H1 (cell line): ENCODE results near the gene CLEC16A. TPM values are rescaled to one million over a fixed set of nuclear protein-coding genes. Genes with fewer than 3 reads are reported as not detected.

Source experiments
- CTCF ChIA-PET: fragments of 300-600 bp; sonication (Branson Sonifier 250); formaldehyde crosslinking; loops from one replicate; lab custom pipeline; 2021; ENCODE audit not compliant: partially characterized antibody; lab: Charles Lee
- POLR2A ChIA-PET: fragments of 300-600 bp; sonication (Branson Sonifier 250); formaldehyde crosslinking; loops from one replicate; lab custom pipeline; 2021; ENCODE audit warnings: inconsistent platforms; ENCODE audit not compliant: partially characterized antibody; lab: Charles Lee
- DNase-seq, 2 experiments: peaks; one replicate each; pipeline versions ENCODE4 v3.0.0 to v3.0.0-alpha.2; 2010 to 2022; ENCODE audit warnings: low spot score in 2 of 2, low read depth in 1 of 2, mixed read lengths in 1 of 2
- FAIRE-seq: peaks from 2 replicates; lab custom pipeline; 2011; peaks lifted over from hg19 to GRCh38; lab: Jason Lieb, UNC
- H2AFZ ChIP-seq: 2 replicates; pipeline ENCODE4 v1.8.1; 2012; ENCODE audit warnings: low read length, inconsistent platforms
- H2AK5ac ChIP-seq: 2 replicates; pipeline ENCODE4 v1.6.1; 2013; ENCODE audit warnings: low read depth, low read length
- H2BK120ac ChIP-seq: replicated peaks from 2 replicates; pipeline ENCODE3; 2013; ENCODE audit warnings: low read depth, low read length, inconsistent platforms
- H2BK12ac ChIP-seq: 2 replicates; pipeline ENCODE4 v1.6.1; 2013; ENCODE audit warnings: low read depth, low read length
- H2BK15ac ChIP-seq: 2 replicates; pipeline ENCODE4 v1.6.1; 2013; ENCODE audit warnings: low read length
- H2BK20ac ChIP-seq: 2 replicates; pipeline ENCODE4 v1.6.1; 2013; ENCODE audit warnings: low read length
- H2BK5ac ChIP-seq: 2 replicates; pipeline ENCODE4 v1.6.1; 2013; ENCODE audit warnings: low read depth, low read length
- H3K14ac ChIP-seq: 2 replicates; pipeline ENCODE4 v1.6.1; 2013; ENCODE audit warnings: inconsistent platforms; ENCODE audit not compliant: insufficient read length
- H3K18ac ChIP-seq: 2 replicates; pipeline ENCODE4 v1.6.1; 2013; ENCODE audit warnings: low read length; ENCODE audit errors: extremely low read depth
- H3K23ac ChIP-seq: 2 replicates; pipeline ENCODE4 v1.6.1; 2013; ENCODE audit warnings: inconsistent platforms; ENCODE audit not compliant: insufficient read length
- H3K23me2 ChIP-seq: 2 replicates; pipeline ENCODE4 v1.6.1; 2013; ENCODE audit warnings: low read depth, low read length
- H3K27ac ChIP-seq: 2 replicates; pipeline ENCODE4 v1.6.1; 2011; ENCODE audit warnings: low read depth, low read length, inconsistent platforms
- H3K27me3 ChIP-seq, 4 experiments: replicated peaks in 1 of 4; 1 replicate in 1 of 4; 2 replicates in 3 of 4; pipeline versions ENCODE4 v1.6.1 to v1.8.1; 2011 to 2013; ENCODE audit warnings: low read length in 3 of 4, mild to moderate bottlenecking in 3 of 4, inconsistent platforms in 2 of 4, mixed read lengths in 2 of 4, moderate library complexity in 1 of 4; ENCODE audit not compliant: control insufficient read depth in 3 of 4, insufficient read depth in 3 of 4; ENCODE audit errors: extremely low read depth in 1 of 4
- H3K36me3 ChIP-seq, 4 experiments: 2 replicates each; pipeline versions ENCODE4 v1.6.1 to v1.8.1; 2011 to 2013; ENCODE audit warnings: mild to moderate bottlenecking in 4 of 4, low read length in 3 of 4, moderate library complexity in 2 of 4, control low read depth in 1 of 4, inconsistent platforms in 1 of 4; ENCODE audit not compliant: insufficient read depth in 4 of 4, control insufficient read depth in 2 of 4
- H3K4ac ChIP-seq: replicated peaks from 2 replicates; pipeline ENCODE3; 2013; ENCODE audit warnings: low read length, low read depth, mixed read lengths, inconsistent platforms; ENCODE audit not compliant: insufficient read length
- H3K4me1 ChIP-seq, 4 experiments: replicated peaks in 1 of 4; 1 replicate in 1 of 4; 2 replicates in 3 of 4; pipeline versions ENCODE4 v1.6.1 to v1.8.1; 2011 to 2013; ENCODE audit warnings: low read length in 3 of 4, inconsistent platforms in 2 of 4, mixed read lengths in 1 of 4; ENCODE audit not compliant: insufficient read depth in 4 of 4, control insufficient read depth in 3 of 4
- H3K4me2 ChIP-seq, 2 experiments: 2 replicates each; pipeline versions ENCODE4 v1.6.1 to v1.8.1; 2011 to 2013; ENCODE audit warnings: low read depth in 2 of 2, low read length in 2 of 2, control low read depth in 1 of 2, inconsistent platforms in 1 of 2, mild to moderate bottlenecking in 1 of 2; ENCODE audit not compliant: insufficient read depth in 1 of 2
- H3K4me3 ChIP-seq, 4 experiments: fragments of 200-600, 300-600 bp in 1 of 4; sonication (generic), shearing (Covaris generic), sonication (Bioruptor Twin) in 1 of 4; 2 replicates each; pipeline versions ENCODE4 v1.5.1 to v1.8.1; 2011 to 2016; ENCODE audit warnings: low read length in 4 of 4, low read depth in 3 of 4, control low read depth in 2 of 4, inconsistent platforms in 2 of 4, mild to moderate bottlenecking in 2 of 4, mixed read lengths in 1 of 4, moderate library complexity in 1 of 4; ENCODE audit not compliant: insufficient read depth in 2 of 4; ENCODE audit errors: extremely low read depth in 1 of 4
- H3K56ac ChIP-seq: replicated peaks from 2 replicates; pipeline ENCODE3; 2013; ENCODE audit warnings: low read depth, mild to moderate bottlenecking, mixed read lengths, low read length, inconsistent platforms; ENCODE audit not compliant: insufficient read length
- H3K79me1 ChIP-seq: 2 replicates; pipeline ENCODE4 v1.6.1; 2013; ENCODE audit warnings: low read depth, low read length, control low read depth
- H3K79me2 ChIP-seq, 2 experiments: 2 replicates each; pipeline versions ENCODE4 v1.6.1 to v1.8.1; 2012 to 2013; ENCODE audit warnings: low read length in 2 of 2, mild to moderate bottlenecking in 2 of 2, inconsistent platforms in 1 of 2; ENCODE audit not compliant: insufficient read depth in 2 of 2, control insufficient read depth in 1 of 2
- H3K9ac ChIP-seq, 4 experiments: replicated peaks in 1 of 4; 1 replicate in 1 of 4; 2 replicates in 3 of 4; pipeline versions ENCODE4 v1.6.1 to v1.8.1; 2011 to 2013; ENCODE audit warnings: low read depth in 3 of 4, low read length in 3 of 4, control low read depth in 2 of 4, mild to moderate bottlenecking in 2 of 4, moderate library complexity in 2 of 4, inconsistent platforms in 1 of 4; ENCODE audit errors: extremely low read depth in 1 of 4
- H3K9me3 ChIP-seq, 2 experiments: 2 replicates each; pipeline versions ENCODE4 v1.6.1 to v1.8.1; 2012 to 2013; ENCODE audit warnings: mild to moderate bottlenecking in 2 of 2, moderate library complexity in 2 of 2, control low read depth in 1 of 2, inconsistent platforms in 1 of 2, low read depth in 1 of 2, low read length in 1 of 2, mixed read lengths in 1 of 2; ENCODE audit not compliant: insufficient read depth in 2 of 2
- H4K20me1 ChIP-seq, 2 experiments: replicated peaks in 1 of 2; 2 replicates each; pipeline versions ENCODE3 to v1.8.1; 2011 to 2013; ENCODE audit warnings: inconsistent platforms in 2 of 2, low read length in 2 of 2, mild to moderate bottlenecking in 1 of 2; ENCODE audit not compliant: insufficient read depth in 2 of 2, control insufficient read depth in 1 of 2
- H4K5ac ChIP-seq: 2 replicates; pipeline ENCODE4 v1.6.1; 2013; ENCODE audit warnings: low read length, low read depth, mixed read lengths, inconsistent platforms; ENCODE audit not compliant: insufficient read length
- H4K8ac ChIP-seq: 2 replicates; pipeline ENCODE4 v1.8.0; 2013; ENCODE audit warnings: mild to moderate bottlenecking, moderate library complexity, low read length, inconsistent platforms; ENCODE audit not compliant: insufficient read depth; ENCODE audit errors: extremely low read depth
- H4K91ac ChIP-seq: replicated peaks from 2 replicates; pipeline ENCODE3; 2013; ENCODE audit warnings: low read length, mixed read lengths, inconsistent platforms; ENCODE audit not compliant: insufficient read length
- BACH1 ChIP-seq: IDR thresholded peaks from 2 replicates; pipeline ENCODE4 v1.6.1; 2012; ENCODE audit warnings: low read length, improper control_type of control experiment
- SIN3A ChIP-seq, 2 experiments: IDR thresholded peaks in 1 of 2; conservative IDR thresholded peaks in 1 of 2; 2 replicates each; pipeline ENCODE4 v1.6.1; 2011 to 2012; ENCODE audit warnings: low read length in 2 of 2, improper control_type of control experiment in 1 of 2, low read depth in 1 of 2, mild to moderate bottlenecking in 1 of 2
- WGBS, 2 experiments: shearing (Covaris generic) in 1 of 2; methylation state at CpG; one replicate each; pipeline versions ENCODE4 v1.1.6 to v1.1.7; 2013 to 2015; ENCODE audit warnings: low lambda C conversion rate in 2 of 2, mixed read lengths in 2 of 2, inconsistent platforms in 1 of 2, low coverage in 1 of 2, missing lambda C conversion rate in 1 of 2; ENCODE audit not compliant: insufficient replicate concordance in 2 of 2, insufficient coverage in 1 of 2, insufficient read length in 1 of 2; ENCODE audit errors: extremely low coverage in 1 of 2, missing lambda C conversion rate in 1 of 2; 5-methylcytosine and 5-hydroxymethylcytosine counted together
- polyA plus RNA-seq, 7 experiments: library from polyadenylated mRNA; depleted of rRNA in 3 of 7; stranded (reverse) in 5 of 7; unstranded in 2 of 7; fragments of >200 nt in 5 of 7; fragments of 200-250 nt in 2 of 7; gene quantifications; 1 replicate in 5 of 7; 2 replicates in 1 of 7; 4 replicates in 1 of 7; pipeline versions ENCODE4 v1.2.1 to v1.2.3, GENCODE V29; 2011 to 2013; ENCODE audit warnings: missing spikeins in 2 of 7, mixed read lengths in 2 of 7
- total RNA-seq: library from RNA; stranded (reverse); fragmentation: NEBNext Ultra II Directional; extraction: Animal tissue kit (Norgen Biotek cat#: 25700); gene quantifications from 2 replicates; pipeline ENCODE4 v1.2.1, GENCODE V29; 2021

The CLEC16A gene
- total and polyA plus RNA-seq, 2 of the 8 experiments (the other 6 are each of a cell fraction or from before 2014, with no cell fraction given): 7.6 to 19.3 TPM

DNA sequence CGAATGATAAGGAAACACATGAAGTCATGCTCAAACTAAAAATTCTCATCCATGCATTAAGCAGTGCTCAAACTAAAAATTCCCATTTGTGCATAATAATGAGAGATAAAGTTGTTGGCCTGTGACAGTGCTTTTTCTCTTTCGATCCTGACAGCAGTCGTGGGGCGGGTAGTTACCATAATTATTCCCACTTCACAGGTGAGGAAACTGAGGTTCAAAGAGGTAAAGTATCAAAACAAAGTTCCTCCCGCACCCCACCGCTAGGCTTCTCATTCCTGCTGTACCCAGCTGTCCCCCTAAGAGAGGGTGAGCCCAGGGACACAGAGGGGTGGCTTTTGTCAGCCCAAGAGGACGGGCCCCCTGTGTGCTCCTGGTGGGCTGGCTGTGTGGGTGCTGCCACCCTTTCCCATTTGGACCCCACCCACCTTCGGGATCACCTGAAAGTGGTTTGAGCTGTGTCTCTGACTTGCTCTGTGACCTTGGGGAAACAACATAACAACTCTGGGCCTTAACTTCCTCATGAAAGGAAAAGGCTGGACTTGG, 92.6 kb downstream of the CLEC16A start:
- H3K36me3 ChIP-seq: peaks cover 0 to 4% (median 2%) of the 10 kb centered on the region in 4 experiments; a peak in 2 of 8 replicates
- FAIRE-seq (no peak), DNase-seq (no peak)
- no peak overlapping the region for H2AK5ac ChIP-seq
- no peak overlapping the region for H3K4me2 ChIP-seq
- H2BK20ac ChIP-seq: no peak overlapping the region
- H3K9me3 ChIP-seq: no peaks in the 10 kb centered on the region
- no peak overlapping the region for H2BK120ac ChIP-seq
- no peaks in the 10 kb centered on the region for H3K27me3 ChIP-seq
- no peak overlapping the region for H2BK15ac ChIP-seq
- no peak overlapping the region for H2BK12ac ChIP-seq
- CTCF ChIA-PET: no interaction called here
- no peak overlapping the region for H2BK5ac ChIP-seq
- H3K4ac ChIP-seq: no peak overlapping the region
- H4K20me1 ChIP-seq: peaks cover 0 to 2% of the 10 kb centered on the region in 2 experiments
- H3K27ac ChIP-seq: no peak overlapping the region
- WGBS, 2 experiments: 96% methylated on average over 8 of the region's 8 CpGs; no CpG with 5 or more reads in 1 of the 2 experiments
- no peak overlapping the region for H4K5ac ChIP-seq
- no peak overlapping the region for H3K56ac ChIP-seq
- no peak overlapping the region for H4K8ac ChIP-seq
- peaks cover 0 to 6% (median 0%) of the 10 kb centered on the region in 4 experiments; a peak in 3 of 7 replicates for H3K4me1 ChIP-seq
- TF ChIP-seq SIN3A (conservative IDR thresholded peaks at IDR 0.05 in 1 of 2, IDR thresholded peaks at IDR 0.05 in 1 of 2; ENCODE audit: low read depth in 1 of 2, low read length in 2 of 2) (no peak), BACH1 (no peak)
- TF ChIP-seq, all 59 proteins: peak for 0
- no peak overlapping the region for H2AFZ ChIP-seq
- H3K79me1 ChIP-seq: no peaks in the 10 kb centered on the region
- no peak overlapping the region for H4K91ac ChIP-seq
- H3K23me2 ChIP-seq: no peaks in the 10 kb centered on the region
- POLR2A ChIA-PET: no interaction called here
- no peak overlapping the region for H3K14ac ChIP-seq
- H3K4me3 ChIP-seq: no peak overlapping the region
- no peaks in the 10 kb centered on the region for H3K79me2 ChIP-seq
- no peak overlapping the region for H3K23ac ChIP-seq
- no peak overlapping the region for H3K9ac ChIP-seq
- no peak overlapping the region for H3K18ac ChIP-seq
